OCI-LY1 (cell line): Measurements from ENCODE around the gene USP3.

ENCODE experiments used
- H2AFZ ChIP-seq: fragments of 200-600 bp; sonication (generic), shearing (Covaris generic); 2 replicates; pipeline ENCODE4 v1.6.0; 2014; ENCODE audit warnings: antibody characterized with exemption, mild to moderate bottlenecking, low read length
- H3F3A ChIP-seq: fragments of 200-600 bp; sonication (generic), shearing (Covaris generic); 2 replicates; pipeline ENCODE4 v1.6.0; 2014; ENCODE audit warnings: mild to moderate bottlenecking, antibody characterized with exemption, low read length, moderate library complexity; ENCODE audit not compliant: insufficient read depth
- H3K27ac ChIP-seq: fragments of 200-600 bp; sonication (generic); 2 replicates; pipeline ENCODE4 v1.5.1; 2014; ENCODE audit warnings: low read length, mixed run types, mild to moderate bottlenecking, low read depth; ENCODE audit not compliant: poor library complexity, severe bottlenecking
- H3K27me3 ChIP-seq: fragments of 200-600 bp; sonication (generic); 2 replicates; pipeline ENCODE4 v1.6.0; 2014; ENCODE audit warnings: antibody characterized with exemption, mild to moderate bottlenecking, low read length, moderate library complexity; ENCODE audit not compliant: insufficient read depth
- H3K36me3 ChIP-seq: fragments of 200-600 bp; sonication (generic); 2 replicates; pipeline ENCODE4 v1.6.1; 2014; ENCODE audit warnings: mild to moderate bottlenecking, antibody characterized with exemption, low read length, moderate library complexity, mixed read lengths; ENCODE audit not compliant: insufficient read depth
- H3K4me1 ChIP-seq: fragments of 200-600 bp; sonication (generic); 2 replicates; pipeline ENCODE4 v1.5.1; 2014; ENCODE audit warnings: mild to moderate bottlenecking, low read length, moderate library complexity; ENCODE audit not compliant: insufficient read depth, severe bottlenecking
- H3K4me2 ChIP-seq: fragments of 200-600 bp; sonication (generic), shearing (Covaris generic); 2 replicates; pipeline ENCODE4 v1.6.1; 2014; ENCODE audit warnings: low read length
- H3K4me3 ChIP-seq: fragments of 200-600 bp; sonication (generic); 2 replicates; pipeline ENCODE4 v1.5.1; 2014; ENCODE audit warnings: low read length, low read depth, mild to moderate bottlenecking, mixed read lengths; ENCODE audit not compliant: poor library complexity, severe bottlenecking
- H3K79me2 ChIP-seq: fragments of 200-600 bp; shearing (Covaris generic); 2 replicates; pipeline ENCODE4 v1.6.1; 2016; ENCODE audit warnings: mixed run types, low read length, mixed read lengths; ENCODE audit not compliant: insufficient read depth
- H3K9ac ChIP-seq: fragments of 200-600 bp; sonication (generic), shearing (Covaris generic); 2 replicates; pipeline ENCODE4 v1.6.1; 2014; ENCODE audit warnings: mild to moderate bottlenecking, low read length, mixed read lengths
- H3K9me2 ChIP-seq: fragments of 200-600 bp; sonication (generic), shearing (Covaris generic); 2 replicates; pipeline ENCODE4 v1.6.1; 2014; ENCODE audit warnings: low read depth, mild to moderate bottlenecking, low read length, mixed read lengths
- H3K9me3 ChIP-seq: fragments of 200-600 bp; shearing (Covaris generic); 2 replicates; pipeline ENCODE4 v1.6.1; 2014; ENCODE audit warnings: low read length, mixed read lengths
- H4K20me1 ChIP-seq: fragments of 200-600 bp; sonication (generic), shearing (Covaris generic); 2 replicates; pipeline ENCODE4 v1.6.0; 2016; ENCODE audit warnings: mild to moderate bottlenecking, low read length; ENCODE audit not compliant: insufficient read depth
- EZH2 ChIP-seq: fragments of 200-600 bp; sonication (generic), shearing (Covaris generic); IDR thresholded peaks from 2 replicates; pipeline ENCODE4 v1.8.0; 2017; ENCODE audit warnings: borderline replicate concordance, mixed run types, mild to moderate bottlenecking, antibody characterized with exemption, low read length, moderate library complexity, mixed read lengths
- TF ChIP-seq, protein P1 (sequence below): fragments of 200-600 bp; sonication (generic), shearing (Covaris generic); IDR thresholded peaks from 2 replicates; pipeline ENCODE4 v1.5.1; 2017; ENCODE audit warnings: mild to moderate bottlenecking, antibody characterized with exemption, low read length, moderate library complexity, mixed read lengths

USP3 gene

DNA sequence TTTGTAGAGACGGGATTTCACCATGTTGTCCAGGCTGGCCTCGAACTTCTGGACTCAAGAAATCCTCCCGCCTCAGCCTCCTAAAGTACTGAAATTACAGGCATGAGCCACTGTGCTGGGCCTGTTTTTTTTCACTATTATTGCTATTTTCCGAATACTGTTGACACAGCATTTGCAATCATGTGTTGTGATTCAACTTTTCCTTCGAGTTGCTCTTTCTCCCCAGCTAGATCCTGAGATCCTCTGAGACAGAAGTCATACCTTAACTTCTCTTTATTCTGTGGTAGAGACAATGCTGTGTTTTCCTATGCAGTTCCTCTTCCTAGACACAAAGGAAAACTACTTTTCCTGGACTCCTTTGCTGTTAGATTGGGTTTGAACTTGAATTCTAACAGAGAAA is 46.4 kb upstream of the USP3 start:
- no peak overlapping the region for H3K4me3 ChIP-seq
- H3K9me3 ChIP-seq: no peaks in the 10 kb centered on the region
- H2AFZ ChIP-seq: no peak overlapping the region
- no peaks in the 10 kb centered on the region for H4K20me1 ChIP-seq
- no peak overlapping the region for H3K4me2 ChIP-seq
- H3K9me2 ChIP-seq: no peaks in the 10 kb centered on the region
- H3K4me1 ChIP-seq: no peaks in the 10 kb centered on the region
- TF ChIP-seq, protein P1, sequence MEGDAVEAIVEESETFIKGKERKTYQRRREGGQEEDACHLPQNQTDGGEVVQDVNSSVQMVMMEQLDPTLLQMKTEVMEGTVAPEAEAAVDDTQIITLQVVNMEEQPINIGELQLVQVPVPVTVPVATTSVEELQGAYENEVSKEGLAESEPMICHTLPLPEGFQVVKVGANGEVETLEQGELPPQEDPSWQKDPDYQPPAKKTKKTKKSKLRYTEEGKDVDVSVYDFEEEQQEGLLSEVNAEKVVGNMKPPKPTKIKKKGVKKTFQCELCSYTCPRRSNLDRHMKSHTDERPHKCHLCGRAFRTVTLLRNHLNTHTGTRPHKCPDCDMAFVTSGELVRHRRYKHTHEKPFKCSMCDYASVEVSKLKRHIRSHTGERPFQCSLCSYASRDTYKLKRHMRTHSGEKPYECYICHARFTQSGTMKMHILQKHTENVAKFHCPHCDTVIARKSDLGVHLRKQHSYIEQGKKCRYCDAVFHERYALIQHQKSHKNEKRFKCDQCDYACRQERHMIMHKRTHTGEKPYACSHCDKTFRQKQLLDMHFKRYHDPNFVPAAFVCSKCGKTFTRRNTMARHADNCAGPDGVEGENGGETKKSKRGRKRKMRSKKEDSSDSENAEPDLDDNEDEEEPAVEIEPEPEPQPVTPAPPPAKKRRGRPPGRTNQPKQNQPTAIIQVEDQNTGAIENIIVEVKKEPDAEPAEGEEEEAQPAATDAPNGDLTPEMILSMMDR: no peak
- no peak for TF ChIP-seq EZH2
- no peaks in the 10 kb centered on the region for H3F3A ChIP-seq
- no peak overlapping the region for H3K27ac ChIP-seq
- H3K36me3 ChIP-seq: no peaks in the 10 kb centered on the region
- H3K79me2 ChIP-seq: no peaks in the 10 kb centered on the region
- no peaks in the 10 kb centered on the region; the same call in 1 of the 2 replicates for H3K27me3 ChIP-seq
- H3K9ac ChIP-seq: no peak overlapping the region

DNA sequence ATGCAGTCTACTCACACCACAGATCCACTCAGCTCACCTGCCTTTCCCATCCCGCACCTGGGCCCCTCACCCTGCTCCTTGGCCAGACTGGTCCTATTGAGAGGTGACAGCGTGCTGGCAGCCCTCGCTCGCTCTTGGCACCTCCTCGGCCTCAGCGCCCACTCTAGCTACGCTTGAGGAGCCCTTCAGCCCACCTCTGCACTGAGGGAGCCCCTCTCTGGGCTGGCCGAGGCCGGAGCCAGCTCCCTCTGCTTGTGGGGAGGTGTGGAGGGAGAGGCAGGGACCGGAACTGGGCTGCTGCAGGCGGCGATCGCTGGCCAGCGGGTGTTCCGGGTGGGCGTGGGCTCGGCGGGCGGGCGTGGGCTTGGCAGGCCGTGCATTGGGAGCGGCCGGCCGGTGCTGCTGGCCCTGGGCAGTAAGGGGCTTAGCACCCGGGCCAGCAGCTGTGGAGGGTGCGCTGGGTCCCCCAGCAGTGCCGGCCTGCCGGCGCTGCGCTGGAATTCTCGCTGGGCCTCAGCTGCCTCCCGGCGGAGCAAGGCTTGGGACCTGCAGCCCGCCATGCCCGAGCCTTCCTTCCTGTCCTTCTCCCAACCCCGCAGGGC is 45.5 kb upstream of the USP3 start:
- no peaks in the 10 kb centered on the region for H3K79me2 ChIP-seq
- no peak overlapping the region for H3K27ac ChIP-seq
- H2AFZ ChIP-seq: no peak overlapping the region
- no peaks in the 10 kb centered on the region for H3F3A ChIP-seq
- H3K4me2 ChIP-seq: no peak overlapping the region
- H3K9me3 ChIP-seq: no peaks in the 10 kb centered on the region
- no peak overlapping the region for H3K9ac ChIP-seq
- no peaks in the 10 kb centered on the region for H4K20me1 ChIP-seq
- H3K36me3 ChIP-seq: no peaks in the 10 kb centered on the region
- H3K4me3 ChIP-seq: no peak overlapping the region
- no peak for TF ChIP-seq EZH2
- TF ChIP-seq, protein P1: no peak
- H3K27me3 ChIP-seq: no peaks in the 10 kb centered on the region; the same call in 1 of the 2 replicates
- no peaks in the 10 kb centered on the region for H3K9me2 ChIP-seq
- H3K4me1 ChIP-seq: no peaks in the 10 kb centered on the region

DNA sequence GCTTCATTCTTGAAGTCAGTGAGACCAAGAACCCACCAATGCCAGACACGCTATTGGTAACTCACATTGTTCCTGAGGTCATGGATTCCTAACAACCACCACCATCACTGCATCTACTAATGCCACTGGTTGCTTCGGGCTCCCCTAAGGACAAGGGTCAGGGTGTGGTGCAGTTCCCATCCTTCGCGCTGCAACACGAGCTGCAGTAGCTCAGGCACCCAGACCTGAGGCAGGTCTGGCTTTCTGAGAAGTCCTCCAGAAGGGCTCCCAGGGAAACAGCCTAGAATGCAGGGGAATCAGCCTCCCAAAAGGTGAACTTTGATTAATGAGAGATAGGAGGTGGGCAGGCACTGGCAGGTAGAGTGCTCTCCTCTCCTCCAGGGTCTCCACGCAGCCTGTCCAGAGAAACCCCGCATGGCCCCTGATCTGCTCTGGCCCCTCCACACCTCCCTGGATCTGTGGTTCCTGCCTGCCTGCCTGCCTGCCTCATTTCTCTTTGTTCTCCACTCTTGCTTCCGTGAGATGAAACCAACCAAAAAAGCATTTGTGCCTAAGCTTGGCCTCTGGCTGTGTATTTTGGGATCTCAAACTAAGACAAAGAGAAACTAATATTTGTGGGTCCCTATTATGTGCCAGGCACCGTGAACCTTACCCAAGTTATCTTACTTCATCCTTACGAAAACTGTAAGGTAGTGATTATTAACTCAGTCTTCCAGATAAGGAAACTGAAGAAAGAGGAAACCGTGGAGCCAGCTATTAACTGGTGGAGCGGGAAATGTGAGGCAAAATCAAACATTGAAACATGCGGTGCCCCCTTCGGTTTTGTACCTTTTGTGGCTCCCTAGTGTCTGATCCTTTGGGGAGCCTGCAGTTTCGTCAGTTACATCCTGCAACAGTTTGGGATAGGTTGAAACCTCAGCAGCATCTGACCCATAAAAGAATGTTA is 43.9 kb upstream of the USP3 start:
- Histone ChIP-seq H3K4me1 (no peaks in the 10 kb centered on the region), H3K4me2 (no peak overlapping the region), H2AFZ (no peak overlapping the region), H3K79me2 (no peaks in the 10 kb centered on the region), H3K9me2 (no peaks in the 10 kb centered on the region), H3K36me3 (no peaks in the 10 kb centered on the region), H3K9ac (no peak overlapping the region), H3F3A (no peaks in the 10 kb centered on the region), H3K4me3 (no peak overlapping the region), H3K9me3 (no peaks in the 10 kb centered on the region), H3K27ac (no peak overlapping the region), H3K27me3 (no peaks in the 10 kb centered on the region; the same call in 1 of the 2 replicates), H4K20me1 (no peaks in the 10 kb centered on the region)
- TF ChIP-seq EZH2: no peak
- TF ChIP-seq, protein P1: no peak
